ENCODE results near the gene TRMT2A. TPM values are rescaled to one million over a fixed set of nuclear protein-coding genes. Genes with fewer than 3 reads are reported as not detected.

The TRMT2A gene
- polyA plus RNA-seq, 1 of the 3 experiments (the other 2 are of a cell fraction): 54.6 TPM

- Histone ChIP-seq H3K9ac (no peak overlapping the region), H3K4me1 (ENCODE audit: control insufficient read depth in 1 of 2, insufficient read depth in 2 of 2, low read depth in 1 of 2, low read length in 1 of 2) (peaks cover 0 to 65% of the 10 kb centered on the region in 2 experiments; a peak in 1 of 4 replicates), H3F3A (replicated peaks; ENCODE audit: insufficient read depth) (peaks cover 5% of the 10 kb centered on the region), H3K36me3 (replicated peaks in 1 of 2; ENCODE audit: control insufficient read depth in 1 of 2, insufficient read depth in 2 of 2, low read length in 1 of 2) (peaks cover 0 to 4% of the 10 kb centered on the region in 2 experiments), H3K27ac (ENCODE audit: low read depth in 2 of 2, low read length in 1 of 2) (peak overlapping the region in 1 of 2 experiments; percentile 69; a peak in 1 of 4 replicates), H3K79me2 (ENCODE audit: insufficient read depth) (peaks cover 71% of the 10 kb centered on the region), H3K4me2 (no peak overlapping the region), H3K9me2 (no peaks in the 10 kb centered on the region), H4K20me1 (ENCODE audit: insufficient read depth) (peaks cover 68% of the 10 kb centered on the region), H2AFZ (ENCODE audit: low read depth) (no peak overlapping the region), H3K9me3 (no peaks in the 10 kb centered on the region), H3K4me3 (ENCODE audit: low read depth in 2 of 2, low read length in 1 of 2) (no peak overlapping the region), H3K27me3 (ENCODE audit: insufficient read depth) (no peaks in the 10 kb centered on the region)
- CTCF ChIA-PET: interaction anchor here (1.1 kb wide), 1 partner anchor 23 kb away, joined by 3 read pairs; no protein-coding TSS in a partner anchor
- peak; percentile 87 for DNase-seq
- 100% methylated on average over 1 of the region's 4 CpGs for WGBS (ENCODE audit: low lambda C conversion rate)
- POLR2A ChIA-PET: no interaction called here
- TF ChIP-seq CTCF (IDR thresholded peaks at IDR 0.05) (no peak), GATA2 (CRISPR knock-in tag; IDR thresholded peaks at IDR 0.05) (peak; percentile 84), RCOR1 (IDR thresholded peaks at IDR 0.05; ENCODE audit: low read length) (peak; percentile 41; the same call in 1 of the 2 replicates), SIN3A (IDR thresholded peaks at IDR 0.05; ENCODE audit: borderline replicate concordance, low read depth, low read length) (no peak), TEAD4 (IDR thresholded peaks at IDR 0.05; ENCODE audit: borderline replicate concordance, insufficient read depth) (no peak), EP300 (IDR thresholded peaks at IDR 0.05; ENCODE audit: borderline replicate concordance in 1 of 2, low read depth in 1 of 2, low read length in 1 of 2) (peak in 1 of 2 experiments; percentile 76; a peak in 2 of 4 replicates), CHD2 (IDR thresholded peaks at IDR 0.05; ENCODE audit: low read length, partially characterized antibody) (peak; percentile 67)
Observed at GRCh38 chr22:20135265-20135664, 18.2 kb upstream of the TRMT2A start.

- Histone ChIP-seq H3K4me1 (ENCODE audit: control insufficient read depth in 1 of 2, insufficient read depth in 2 of 2, low read depth in 1 of 2, low read length in 1 of 2) (peaks cover 0 to 66% of the 10 kb centered on the region in 2 experiments; a peak in 1 of 4 replicates), H3K9ac (no peak overlapping the region), H3K36me3 (replicated peaks in 1 of 2; ENCODE audit: control insufficient read depth in 1 of 2, insufficient read depth in 2 of 2, low read length in 1 of 2) (no peaks in the 10 kb centered on the region), H4K20me1 (ENCODE audit: insufficient read depth) (peaks cover 60% of the 10 kb centered on the region), H3K79me2 (ENCODE audit: insufficient read depth) (peaks cover 66% of the 10 kb centered on the region), H3K9me3 (no peaks in the 10 kb centered on the region), H3K4me3 (ENCODE audit: low read depth in 2 of 2, low read length in 1 of 2) (no peak overlapping the region), H3K4me2 (0 out of 2 replicates have a peak overlapping the region, but pooled peaks have one; percentile 24), H3F3A (replicated peaks; ENCODE audit: insufficient read depth) (peaks cover 10% of the 10 kb centered on the region), H3K9me2 (no peaks in the 10 kb centered on the region), H3K27ac (ENCODE audit: low read depth in 2 of 2, low read length in 1 of 2) (peak overlapping the region in 1 of 2 experiments; percentile 25; a peak in 1 of 4 replicates), H3K27me3 (ENCODE audit: insufficient read depth) (no peaks in the 10 kb centered on the region), H2AFZ (ENCODE audit: low read depth) (no peak overlapping the region)
- DNase-seq: no peak
- WGBS (ENCODE audit: low lambda C conversion rate): 97% methylated on average over 4 of the region's 12 CpGs
- ChIA-PET POLR2A (no interaction called here), CTCF (no interaction called here)
- TF ChIP-seq YY1 (IDR thresholded peaks at IDR 0.05; ENCODE audit: low read depth) (no peak), ZBTB33 (IDR thresholded peaks at IDR 0.05; ENCODE audit: borderline replicate concordance, low read depth) (no peak), JUND (IDR thresholded peaks at IDR 0.05) (no peak), RCOR1 (IDR thresholded peaks at IDR 0.05; ENCODE audit: low read length) (no peak), EP300 (IDR thresholded peaks at IDR 0.05; ENCODE audit: borderline replicate concordance in 1 of 2, low read depth in 1 of 2, low read length in 1 of 2) (no peak), USF1 (IDR thresholded peaks at IDR 0.05; ENCODE audit: borderline replicate concordance, low read depth) (no peak), FOXM1 (IDR thresholded peaks at IDR 0.05; ENCODE audit: low read depth) (no peak), IRF3 (IDR thresholded peaks at IDR 0.05; ENCODE audit: low read depth, low read length) (no peak), CHD2 (IDR thresholded peaks at IDR 0.05; ENCODE audit: low read length, partially characterized antibody) (no peak), CTCF (IDR thresholded peaks at IDR 0.05) (no peak), MXI1 (IDR thresholded peaks at IDR 0.05; ENCODE audit: low read depth, low read length) (no peak), FOSL2 (IDR thresholded peaks at IDR 0.05; ENCODE audit: borderline replicate concordance, low read depth) (no peak), FOXJ3 (CRISPR knock-in tag; IDR thresholded peaks at IDR 0.05) (no peak), POLR2AphosphoS5 (IDR thresholded peaks at IDR 0.05; ENCODE audit: low read depth, low read length) (no peak)
Observed at GRCh38 chr22:20133930-20134549, 17.0 kb upstream of the TRMT2A start.

Measured in SK-N-SH (cell line).